Mesenchymal stem cell (in vitro differentiated cells and primary cell): Measurements from ENCODE around the gene VSIG4.

ENCODE experiments used
- DNase-seq: peaks from one replicate; pipeline ENCODE4 v3.0.0-alpha.2; 2013
- H2AFZ ChIP-seq: one replicate; pipeline ENCODE4 v1.6.1; 2013; ENCODE audit warnings: low read depth, mild to moderate bottlenecking, control low read depth, inconsistent platforms, low read length, moderate library complexity
- H2AK5ac ChIP-seq: 2 replicates; pipeline ENCODE4 v1.6.1; 2013; ENCODE audit warnings: low read length, moderate library complexity, mild to moderate bottlenecking, inconsistent platforms; ENCODE audit not compliant: severe bottlenecking
- H2BK120ac ChIP-seq: one replicate; pipeline ENCODE4 v1.6.1; 2013; ENCODE audit warnings: low read depth, mild to moderate bottlenecking, inconsistent platforms, low read length, moderate library complexity
- H2BK12ac ChIP-seq, 2 experiments: one replicate each; pipeline ENCODE4 v1.6.1; 2013; ENCODE audit warnings: inconsistent platforms in 2 of 2, low read length in 2 of 2, mild to moderate bottlenecking in 2 of 2, moderate library complexity in 2 of 2, control low read depth in 1 of 2
- H2BK15ac ChIP-seq: one replicate; pipeline ENCODE4 v1.6.1; 2013; ENCODE audit warnings: mild to moderate bottlenecking, low read depth, inconsistent platforms; ENCODE audit not compliant: poor library complexity, severe bottlenecking
- H2BK5ac ChIP-seq: 2 replicates; pipeline ENCODE4 v1.6.1; 2013; ENCODE audit warnings: low read depth, mild to moderate bottlenecking, low read length, control low read depth, inconsistent platforms; ENCODE audit not compliant: poor library complexity, severe bottlenecking
- H3K14ac ChIP-seq, 2 experiments: one replicate each; pipeline ENCODE4 v1.6.1; 2013; ENCODE audit warnings: inconsistent platforms in 2 of 2, low read length in 2 of 2, control low read depth in 1 of 2, mild to moderate bottlenecking in 1 of 2, moderate library complexity in 1 of 2
- H3K18ac ChIP-seq, 2 experiments: one replicate each; pipeline ENCODE4 v1.6.1; 2013; ENCODE audit warnings: inconsistent platforms in 2 of 2, low read length in 2 of 2, control low read depth in 1 of 2, low read depth in 1 of 2, mild to moderate bottlenecking in 1 of 2
- H3K23ac ChIP-seq, 2 experiments: one replicate each; pipeline ENCODE4 v1.6.1; 2013; ENCODE audit warnings: inconsistent platforms in 2 of 2, low read length in 2 of 2, mild to moderate bottlenecking in 2 of 2, moderate library complexity in 2 of 2, control low read depth in 1 of 2
- H3K27ac ChIP-seq: 2 replicates; pipeline ENCODE4 v1.5.1; 2013; ENCODE audit warnings: mild to moderate bottlenecking, moderate library complexity, low read length, control low read depth, inconsistent platforms; ENCODE audit not compliant: poor library complexity, severe bottlenecking
- H3K27me3 ChIP-seq, 2 experiments: 2 replicates each; pipeline versions ENCODE4 v1.6.1 to v1.7.0; 2013; ENCODE audit warnings: low read length in 2 of 2, mild to moderate bottlenecking in 2 of 2, moderate library complexity in 2 of 2, control low read depth in 1 of 2, inconsistent platforms in 1 of 2; ENCODE audit not compliant: control insufficient read depth in 1 of 2, insufficient read depth in 1 of 2
- H3K36me3 ChIP-seq, 2 experiments: 2 replicates each; pipeline versions ENCODE4 v1.6.1 to v1.7.0; 2013; ENCODE audit warnings: low read length in 2 of 2, control low read depth in 1 of 2, inconsistent platforms in 1 of 2, low read depth in 1 of 2, mild to moderate bottlenecking in 1 of 2; ENCODE audit not compliant: insufficient read depth in 2 of 2, control insufficient read depth in 1 of 2
- H3K4ac ChIP-seq, 2 experiments: one replicate each; pipeline ENCODE4 v1.6.1; 2013; ENCODE audit warnings: inconsistent platforms in 2 of 2, low read length in 2 of 2, mild to moderate bottlenecking in 2 of 2, moderate library complexity in 2 of 2, control low read depth in 1 of 2, low read depth in 1 of 2
- H3K4me1 ChIP-seq: 2 replicates; pipeline ENCODE4 v1.6.1; 2013; ENCODE audit warnings: low read depth, low read length, control low read depth; ENCODE audit not compliant: control insufficient read depth, insufficient read depth
- H3K4me2 ChIP-seq: 2 replicates; pipeline ENCODE4 v1.6.1; 2013; ENCODE audit warnings: low read length, mild to moderate bottlenecking, inconsistent platforms; ENCODE audit not compliant: poor library complexity, severe bottlenecking
- H3K4me3 ChIP-seq, 2 experiments: 2 replicates each; pipeline versions ENCODE4 v1.5.1 to v1.7.0; 2013; ENCODE audit warnings: low read length in 2 of 2, mild to moderate bottlenecking in 2 of 2, control low read depth in 1 of 2, low read depth in 1 of 2; ENCODE audit not compliant: insufficient read depth in 1 of 2
- H3K79me1 ChIP-seq: replicated peaks from 2 replicates; pipeline ENCODE4 v1.6.1; 2013; ENCODE audit warnings: mild to moderate bottlenecking, control low read depth, low read length, inconsistent platforms; ENCODE audit not compliant: poor library complexity, severe bottlenecking
- H3K9ac ChIP-seq: 2 replicates; pipeline ENCODE4 v1.7.0; 2013; ENCODE audit warnings: mild to moderate bottlenecking, low read length, moderate library complexity
- H3K9me3 ChIP-seq: 2 replicates; pipeline ENCODE4 v1.7.0; 2013; ENCODE audit warnings: mild to moderate bottlenecking, low read length; ENCODE audit not compliant: control insufficient read depth
- H4K8ac ChIP-seq: one replicate; pipeline ENCODE4 v1.6.1; 2013; ENCODE audit warnings: inconsistent platforms, mild to moderate bottlenecking, low read length, moderate library complexity
- H4K91ac ChIP-seq: one replicate; pipeline ENCODE4 v1.6.1; 2013; ENCODE audit warnings: mild to moderate bottlenecking, low read length, inconsistent platforms
- WGBS: methylation state at CpG from one replicate; pipeline ENCODE4 v1.1.7; 2013; ENCODE audit warnings: mixed read lengths; 5-methylcytosine and 5-hydroxymethylcytosine counted together

Gene VSIG4

GRCh38 chrX:66021765-66022631, 17.9 kb downstream of the VSIG4 start:
- Histone ChIP-seq H3K9ac (no peak overlapping the region), H2BK12ac (no peak overlapping the region), H3K4ac (no peak overlapping the region), H3K14ac (no peak overlapping the region), H4K91ac (no peak overlapping the region), H3K4me2 (no peak overlapping the region), H3K23ac (no peak overlapping the region), H3K79me1 (no peaks in the 10 kb centered on the region), H3K9me3 (no peaks in the 10 kb centered on the region), H2AFZ (no peak overlapping the region), H2AK5ac (no peak overlapping the region), H3K4me3 (no peak overlapping the region), H3K18ac (no peak overlapping the region), H3K27ac (no peak overlapping the region), H4K8ac (no peak overlapping the region), H2BK5ac (no peak overlapping the region), H2BK15ac (no peak overlapping the region), H3K36me3 (no peaks in the 10 kb centered on the region), H3K27me3 (peaks cover 0 to 39% of the 10 kb centered on the region in 2 experiments), H2BK120ac (no peak overlapping the region), H3K4me1 (no peaks in the 10 kb centered on the region)
- DNase-seq: no peak
- 76% methylated on average over 8 of the region's 9 CpGs for WGBS

- Histone ChIP-seq H2BK120ac (no peak overlapping the region), H4K91ac (no peak overlapping the region), H3K9ac (no peak overlapping the region), H2BK15ac (no peak overlapping the region), H3K27me3 (peaks cover 0 to 35% of the 10 kb centered on the region in 2 experiments), H2BK5ac (no peak overlapping the region), H3K36me3 (no peaks in the 10 kb centered on the region), H3K4me1 (no peaks in the 10 kb centered on the region), H3K14ac (no peak overlapping the region), H3K18ac (no peak overlapping the region), H2AFZ (no peak overlapping the region), H3K9me3 (no peaks in the 10 kb centered on the region), H2BK12ac (no peak overlapping the region), H3K23ac (no peak overlapping the region), H3K4me3 (no peak overlapping the region), H4K8ac (no peak overlapping the region), H3K4ac (no peak overlapping the region), H3K79me1 (no peaks in the 10 kb centered on the region), H2AK5ac (no peak overlapping the region), H3K27ac (no peak overlapping the region), H3K4me2 (no peak overlapping the region)
- DNase-seq: no peak
- no CpG with 5 or more reads among the region's 1 CpG for WGBS
Observed at GRCh38 chrX:66021401-66021764, 18.5 kb downstream of the VSIG4 start.

GRCh38 chrX:66020631-66021334, 19.1 kb downstream of the VSIG4 start:
- H2BK5ac ChIP-seq: no peak overlapping the region
- H2AK5ac ChIP-seq: no peak overlapping the region
- no peaks in the 10 kb centered on the region for H3K4me1 ChIP-seq
- H3K9ac ChIP-seq: no peak overlapping the region
- H3K27me3 ChIP-seq: peaks cover 0 to 38% of the 10 kb centered on the region in 2 experiments
- H3K36me3 ChIP-seq: no peaks in the 10 kb centered on the region
- H2AFZ ChIP-seq: no peak overlapping the region
- H3K4ac ChIP-seq: no peak overlapping the region
- H3K9me3 ChIP-seq: no peaks in the 10 kb centered on the region
- no peak overlapping the region for H3K4me3 ChIP-seq
- no peak for DNase-seq
- no peak overlapping the region for H2BK12ac ChIP-seq
- WGBS: 67% methylated on average over 8 of the region's 10 CpGs
- H3K4me2 ChIP-seq: no peak overlapping the region
- no peak overlapping the region for H3K14ac ChIP-seq
- H3K23ac ChIP-seq: no peak overlapping the region
- no peak overlapping the region for H2BK15ac ChIP-seq
- no peak overlapping the region for H4K91ac ChIP-seq
- no peaks in the 10 kb centered on the region for H3K79me1 ChIP-seq
- H3K27ac ChIP-seq: no peak overlapping the region
- H3K18ac ChIP-seq: no peak overlapping the region
- H4K8ac ChIP-seq: no peak overlapping the region
- H2BK120ac ChIP-seq: no peak overlapping the region

DNA sequence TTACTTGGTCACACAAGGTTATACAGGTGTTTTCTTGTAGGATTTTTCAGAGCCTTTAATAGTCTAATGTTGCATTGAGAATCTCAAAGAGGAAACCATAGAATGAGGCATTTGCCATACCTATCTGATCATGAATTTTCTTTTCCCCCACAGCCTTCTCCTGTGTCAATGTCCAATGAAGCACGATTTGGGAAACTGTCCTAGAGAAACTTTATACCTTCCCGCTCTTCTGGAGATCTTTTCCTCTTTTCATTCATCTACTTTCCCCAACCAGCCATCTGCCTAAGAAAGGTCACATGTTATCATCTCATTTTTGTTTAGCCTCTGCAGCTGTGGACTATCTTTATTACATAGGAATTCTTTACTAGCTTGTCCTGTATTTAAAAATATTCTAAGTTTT, 19.9 kb downstream of the VSIG4 start:
- no peak overlapping the region for H2BK5ac ChIP-seq
- H3K4me2 ChIP-seq: no peak overlapping the region
- no peak overlapping the region for H3K18ac ChIP-seq
- no peak overlapping the region for H2BK120ac ChIP-seq
- no peak overlapping the region for H2BK15ac ChIP-seq
- H3K14ac ChIP-seq: no peak overlapping the region
- peaks cover 0 to 34% of the 10 kb centered on the region in 2 experiments for H3K27me3 ChIP-seq
- no peak overlapping the region for H4K91ac ChIP-seq
- no peak overlapping the region for H2AK5ac ChIP-seq
- H3K27ac ChIP-seq: no peak overlapping the region
- no peak overlapping the region for H3K9ac ChIP-seq
- no peak overlapping the region for H3K4ac ChIP-seq
- no peak for DNase-seq
- H2BK12ac ChIP-seq: no peak overlapping the region
- H3K9me3 ChIP-seq: no peaks in the 10 kb centered on the region
- no peak overlapping the region for H2AFZ ChIP-seq
- no peak overlapping the region for H3K4me3 ChIP-seq
- no peak overlapping the region for H3K23ac ChIP-seq
- H4K8ac ChIP-seq: no peak overlapping the region
- WGBS: 68% methylated on average over 2 of the region's 2 CpGs
- H3K4me1 ChIP-seq: no peaks in the 10 kb centered on the region
- H3K79me1 ChIP-seq: no peaks in the 10 kb centered on the region
- no peaks in the 10 kb centered on the region for H3K36me3 ChIP-seq
